HEK293 (cell line): Measurements from ENCODE around the gene CSTF1.

Experiments
- GLIS2 ChIP-seq: fragments of 450-650 bp; formaldehyde crosslinking; IDR thresholded peaks from 2 replicates; pipeline ENCODE4 v1.5.1; 2016; ENCODE audit warnings: missing biosample characterization, missing genetic modification characterization
- HOXC10 ChIP-seq: sonication (generic); formaldehyde crosslinking; IDR thresholded peaks from 2 replicates; pipeline ENCODE4 v1.8.1; 2023; ENCODE audit warnings: mild to moderate bottlenecking, missing genetic modification reagents
- PRDM10 ChIP-seq: fragments of 450-650 bp; formaldehyde crosslinking; IDR thresholded peaks from 2 replicates; pipeline ENCODE4 v1.5.1; 2016; ENCODE audit warnings: missing biosample characterization, missing genetic modification characterization
- TCF7L2 ChIP-seq: IDR thresholded peaks from 2 replicates; pipeline ENCODE4 v1.6.1; 2011; ENCODE audit warnings: low read depth, mild to moderate bottlenecking, inconsistent platforms, low read length, moderate library complexity, borderline replicate concordance
- YY1 ChIP-seq: fragments of 450-650 bp; formaldehyde crosslinking; IDR thresholded peaks from 2 replicates; pipeline ENCODE4 v1.5.1; 2018; ENCODE audit warnings: missing biosample characterization, missing genetic modification characterization
- ZBTB11 ChIP-seq: fragments of 450-650 bp; formaldehyde crosslinking; conservative IDR thresholded peaks from 2 replicates; pipeline ENCODE4 v1.5.1; 2016; ENCODE audit warnings: low read depth, missing biosample characterization, missing genetic modification characterization
- ZFP37 ChIP-seq: fragments of 450-650 bp; formaldehyde crosslinking; IDR thresholded peaks from 2 replicates; pipeline ENCODE4 v1.5.1; 2016; ENCODE audit warnings: missing biosample characterization, missing genetic modification characterization
- ZFP41 ChIP-seq: fragments of 450-650 bp; formaldehyde crosslinking; IDR thresholded peaks from 2 replicates; pipeline ENCODE4 v1.5.1; 2016; ENCODE audit warnings: missing biosample characterization, missing genetic modification characterization, borderline replicate concordance
- ZNF112 ChIP-seq: fragments of 450-650 bp; formaldehyde crosslinking; IDR thresholded peaks from 2 replicates; pipeline ENCODE4 v1.5.0; 2017; ENCODE audit warnings: missing biosample characterization, missing genetic modification characterization
- ZNF114 ChIP-seq: fragments of 450-650 bp; formaldehyde crosslinking; IDR thresholded peaks from 2 replicates; pipeline ENCODE4 v1.5.0; 2017; ENCODE audit warnings: missing biosample characterization, missing genetic modification characterization
- ZNF175 ChIP-seq: fragments of 450-650 bp; formaldehyde crosslinking; IDR thresholded peaks from 2 replicates; pipeline ENCODE4 v1.5.1; 2016; ENCODE audit warnings: missing biosample characterization, missing genetic modification characterization
- ZNF202 ChIP-seq: fragments of 450-650 bp; formaldehyde crosslinking; IDR thresholded peaks from 2 replicates; pipeline ENCODE4 v1.5.1; 2016; ENCODE audit warnings: missing biosample characterization, missing genetic modification characterization, borderline replicate concordance
- ZNF221 ChIP-seq: fragments of 450-650 bp; formaldehyde crosslinking; IDR thresholded peaks from 2 replicates; pipeline ENCODE4 v1.5.1; 2017; ENCODE audit warnings: missing biosample characterization, missing genetic modification characterization, borderline replicate concordance
- ZNF274 ChIP-seq, 2 experiments: fragments of 200-500 bp in 1 of 2; fragments of 450-650 bp in 1 of 2; sonication (Bioruptor generic) in 1 of 2; formaldehyde crosslinking in 1 of 2; IDR thresholded peaks; 2 replicates each; pipeline versions ENCODE4 v1.5.1 to v1.6.1; 2014 to 2016; ENCODE audit warnings: borderline replicate concordance in 1 of 2, inconsistent platforms in 1 of 2, low read length in 1 of 2, missing biosample characterization in 1 of 2, missing genetic modification characterization in 1 of 2
- ZNF311 ChIP-seq: fragments of 450-650 bp; formaldehyde crosslinking; IDR thresholded peaks from 2 replicates; pipeline ENCODE4 v1.5.1; 2017; ENCODE audit warnings: missing biosample characterization, missing genetic modification characterization, borderline replicate concordance
- ZNF354C ChIP-seq: fragments of 450-650 bp; formaldehyde crosslinking; IDR thresholded peaks from 2 replicates; pipeline ENCODE4 v1.5.1; 2016; ENCODE audit warnings: missing biosample characterization, missing genetic modification characterization, low read depth, borderline replicate concordance
- ZNF404 ChIP-seq: fragments of 450-650 bp; formaldehyde crosslinking; IDR thresholded peaks from 2 replicates; pipeline ENCODE4 v1.5.1; 2017; ENCODE audit warnings: missing biosample characterization, missing genetic modification characterization
- ZNF423 ChIP-seq: fragments of 450-650 bp; formaldehyde crosslinking; IDR thresholded peaks from 2 replicates; pipeline ENCODE4 v1.5.1; 2016; ENCODE audit warnings: missing biosample characterization, missing genetic modification characterization
- ZNF48 ChIP-seq: fragments of 450-650 bp; formaldehyde crosslinking; IDR thresholded peaks from 2 replicates; pipeline ENCODE4 v1.5.1; 2016; ENCODE audit warnings: missing biosample characterization, missing genetic modification characterization
- ZNF558 ChIP-seq: fragments of 450-650 bp; formaldehyde crosslinking; IDR thresholded peaks from 2 replicates; pipeline ENCODE4 v1.5.1; 2016; ENCODE audit warnings: missing biosample characterization, missing genetic modification characterization
- ZNF76 ChIP-seq: fragments of 450-650 bp; formaldehyde crosslinking; IDR thresholded peaks from 2 replicates; pipeline ENCODE4; 2016; ENCODE audit warnings: low read depth, missing biosample characterization, missing genetic modification characterization, borderline replicate concordance
- ZNF830 ChIP-seq: fragments of 450-650 bp; IDR thresholded peaks from 2 replicates; pipeline ENCODE4 v1.5.0; 2018; ENCODE audit warnings: missing biosample characterization, missing genetic modification characterization, low read depth, mild to moderate bottlenecking, moderate library complexity
- TF ChIP-seq, protein P1 (sequence below): fragments of 450-650 bp; formaldehyde crosslinking; IDR thresholded peaks from 2 replicates; pipeline ENCODE4 v1.5.1; 2016; ENCODE audit warnings: missing biosample characterization, missing genetic modification characterization
- TF ChIP-seq, protein P2 (sequence below): fragments of 450-650 bp; formaldehyde crosslinking; IDR thresholded peaks from 2 replicates; pipeline ENCODE4 v1.5.1; 2016; ENCODE audit warnings: missing biosample characterization, missing genetic modification characterization
- TF ChIP-seq, protein P3 (sequence below): fragments of 450-650 bp; formaldehyde crosslinking; IDR thresholded peaks from 2 replicates; pipeline ENCODE4 v1.5.1; 2017; ENCODE audit warnings: missing biosample characterization, missing genetic modification characterization

Gene CSTF1

DNA sequence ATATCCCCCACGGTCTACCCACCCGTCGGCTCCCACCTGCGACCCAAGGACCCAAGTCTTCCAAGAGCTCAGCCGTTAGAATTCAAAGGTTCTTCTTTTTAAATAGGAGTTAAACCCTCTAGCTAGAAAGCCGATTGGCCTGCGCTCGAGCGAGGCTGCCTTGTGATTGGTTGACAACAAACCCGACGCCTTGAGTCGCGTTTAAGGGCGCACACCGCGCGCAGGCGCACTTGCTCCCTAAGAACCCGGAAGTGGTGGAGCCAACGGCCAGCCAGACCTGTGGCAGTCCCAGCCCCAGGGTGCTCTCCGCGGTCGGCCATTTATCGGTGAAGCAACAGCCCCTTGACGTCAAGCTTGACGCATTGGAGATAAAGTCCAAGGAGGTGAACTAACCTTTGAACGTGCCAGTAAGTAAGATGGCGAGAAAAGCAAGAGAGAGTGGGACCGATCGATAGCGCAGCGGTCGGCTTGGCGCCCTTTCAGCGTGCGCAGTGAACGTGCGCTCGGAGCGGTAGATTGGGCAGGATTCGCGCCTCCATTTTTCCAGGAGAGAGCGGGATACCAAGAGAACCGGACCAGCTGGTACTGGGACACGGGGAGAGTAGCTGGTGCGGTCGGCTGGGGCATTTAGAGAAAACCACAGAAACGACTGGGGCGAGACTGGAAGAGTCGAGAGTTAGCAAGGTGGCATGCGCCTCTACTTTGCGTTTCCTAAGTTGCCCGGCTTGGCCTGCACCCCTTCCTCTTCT is at the start of gene CSTF1, which contains the start of gene AURKA (continued):
- TF ChIP-seq, protein P1, sequence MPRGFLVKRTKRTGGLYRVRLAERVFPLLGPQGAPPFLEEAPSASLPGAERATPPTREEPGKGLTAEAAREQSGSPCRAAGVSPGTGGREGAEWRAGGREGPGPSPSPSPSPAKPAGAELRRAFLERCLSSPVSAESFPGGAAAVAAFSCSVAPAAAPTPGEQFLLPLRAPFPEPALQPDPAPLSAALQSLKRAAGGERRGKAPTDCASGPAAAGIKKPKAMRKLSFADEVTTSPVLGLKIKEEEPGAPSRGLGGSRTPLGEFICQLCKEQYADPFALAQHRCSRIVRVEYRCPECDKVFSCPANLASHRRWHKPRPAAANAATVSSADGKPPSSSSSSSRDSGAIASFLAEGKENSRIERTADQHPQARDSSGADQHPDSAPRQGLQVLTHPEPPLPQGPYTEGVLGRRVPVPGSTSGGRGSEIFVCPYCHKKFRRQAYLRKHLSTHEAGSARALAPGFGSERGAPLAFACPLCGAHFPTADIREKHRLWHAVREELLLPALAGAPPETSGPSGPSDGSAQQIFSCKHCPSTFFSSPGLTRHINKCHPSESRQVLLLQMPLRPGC (tag by site-specific recombination): peak; percentile 49
- TF ChIP-seq GLIS2 (tag by site-specific recombination) (no peak), YY1 (tag by site-specific recombination) (peak; percentile 99), TCF7L2 (no peak), ZFP37 (tag by site-specific recombination) (0 out of 2 replicates have a peak, but pooled peaks have one; percentile 23), ZNF114 (no peak), ZNF112 (tag by site-specific recombination) (no peak), ZNF48 (tag by site-specific recombination) (no peak), ZNF202 (tag by site-specific recombination) (no peak), ZNF175 (no peak), ZNF274 (IDR thresholded peaks at IDR 0.05; ENCODE audit: low read length) (no peak), ZNF274 (tag by site-specific recombination; IDR thresholded peaks at IDR 0.05; ENCODE audit: borderline replicate concordance) (no peak), ZNF221 (tag by site-specific recombination) (no peak), ZNF830 (tag by site-specific recombination) (no peak), ZFP41 (tag by site-specific recombination) (no peak), ZNF311 (no peak), ZBTB11 (peak; percentile 92), ZNF558 (tag by site-specific recombination) (peak; percentile 44; the same call in 1 of the 2 replicates), HOXC10 (CRISPR knock-in tag) (no peak), ZNF354C (tag by site-specific recombination) (no peak), ZNF404 (no peak), ZNF76 (tag by site-specific recombination) (peak; percentile 94), PRDM10 (tag by site-specific recombination) (peak; percentile 50), ZNF423 (tag by site-specific recombination) (no peak; the same call in 1 of the 2 replicates)
- TF ChIP-seq, protein P2, sequence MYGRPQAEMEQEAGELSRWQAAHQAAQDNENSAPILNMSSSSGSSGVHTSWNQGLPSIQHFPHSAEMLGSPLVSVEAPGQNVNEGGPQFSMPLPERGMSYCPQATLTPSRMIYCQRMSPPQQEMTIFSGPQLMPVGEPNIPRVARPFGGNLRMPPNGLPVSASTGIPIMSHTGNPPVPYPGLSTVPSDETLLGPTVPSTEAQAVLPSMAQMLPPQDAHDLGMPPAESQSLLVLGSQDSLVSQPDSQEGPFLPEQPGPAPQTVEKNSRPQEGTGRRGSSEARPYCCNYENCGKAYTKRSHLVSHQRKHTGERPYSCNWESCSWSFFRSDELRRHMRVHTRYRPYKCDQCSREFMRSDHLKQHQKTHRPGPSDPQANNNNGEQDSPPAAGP (tag by site-specific recombination): peak; percentile 76
- TF ChIP-seq, protein P3, sequence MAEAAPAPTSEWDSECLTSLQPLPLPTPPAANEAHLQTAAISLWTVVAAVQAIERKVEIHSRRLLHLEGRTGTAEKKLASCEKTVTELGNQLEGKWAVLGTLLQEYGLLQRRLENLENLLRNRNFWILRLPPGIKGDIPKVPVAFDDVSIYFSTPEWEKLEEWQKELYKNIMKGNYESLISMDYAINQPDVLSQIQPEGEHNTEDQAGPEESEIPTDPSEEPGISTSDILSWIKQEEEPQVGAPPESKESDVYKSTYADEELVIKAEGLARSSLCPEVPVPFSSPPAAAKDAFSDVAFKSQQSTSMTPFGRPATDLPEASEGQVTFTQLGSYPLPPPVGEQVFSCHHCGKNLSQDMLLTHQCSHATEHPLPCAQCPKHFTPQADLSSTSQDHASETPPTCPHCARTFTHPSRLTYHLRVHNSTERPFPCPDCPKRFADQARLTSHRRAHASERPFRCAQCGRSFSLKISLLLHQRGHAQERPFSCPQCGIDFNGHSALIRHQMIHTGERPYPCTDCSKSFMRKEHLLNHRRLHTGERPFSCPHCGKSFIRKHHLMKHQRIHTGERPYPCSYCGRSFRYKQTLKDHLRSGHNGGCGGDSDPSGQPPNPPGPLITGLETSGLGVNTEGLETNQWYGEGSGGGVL (tag by site-specific recombination): no peak
